GM19468 (cell line): Measurements from ENCODE around the gene TBCD.

ENCODE experiments used
- ATAC-seq: cut with Tn5 transposase; IDR thresholded peaks from one replicate; pipeline ENCODE4 v1.9.1; 2021; ENCODE audit warnings: mild to moderate bottlenecking, moderate library complexity, moderate number of reproducible peaks; ENCODE audit not compliant: unreplicated experiment; ENCODE audit errors: extremely low read depth

TBCD gene

GRCh38 chr17:82911822-82912221 lies 160.0 kb downstream of the TBCD start:
- no peak for ATAC-seq

- no peak for ATAC-seq
Measured at GRCh38 chr17:82912484-82913089, 160.7 kb downstream of the TBCD start.

GRCh38 chr17:82913304-82914043 lies 161.6 kb downstream of the TBCD start:
- ATAC-seq: no peak

DNA sequence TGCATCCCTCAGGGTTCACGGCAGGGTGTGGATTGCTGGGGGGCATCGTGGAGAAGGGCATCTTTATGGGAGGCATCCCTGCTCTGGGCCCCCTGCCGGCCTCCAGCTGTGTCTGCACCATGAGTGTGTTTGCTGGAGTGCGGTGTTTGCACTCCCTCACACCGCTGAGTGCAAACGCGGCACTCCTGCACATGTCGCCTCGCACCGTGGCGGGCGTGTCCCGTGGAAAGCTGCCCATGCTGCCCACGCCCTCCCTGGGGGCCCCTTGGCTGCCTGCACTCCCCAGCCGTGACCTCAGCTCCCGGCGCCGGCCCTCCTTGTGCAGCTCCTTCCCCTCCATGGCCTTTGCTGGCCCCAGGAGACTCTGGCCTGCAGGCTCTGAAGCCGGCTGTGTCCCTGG lies 162.5 kb downstream of the TBCD start:
- no peak for ATAC-seq

DNA sequence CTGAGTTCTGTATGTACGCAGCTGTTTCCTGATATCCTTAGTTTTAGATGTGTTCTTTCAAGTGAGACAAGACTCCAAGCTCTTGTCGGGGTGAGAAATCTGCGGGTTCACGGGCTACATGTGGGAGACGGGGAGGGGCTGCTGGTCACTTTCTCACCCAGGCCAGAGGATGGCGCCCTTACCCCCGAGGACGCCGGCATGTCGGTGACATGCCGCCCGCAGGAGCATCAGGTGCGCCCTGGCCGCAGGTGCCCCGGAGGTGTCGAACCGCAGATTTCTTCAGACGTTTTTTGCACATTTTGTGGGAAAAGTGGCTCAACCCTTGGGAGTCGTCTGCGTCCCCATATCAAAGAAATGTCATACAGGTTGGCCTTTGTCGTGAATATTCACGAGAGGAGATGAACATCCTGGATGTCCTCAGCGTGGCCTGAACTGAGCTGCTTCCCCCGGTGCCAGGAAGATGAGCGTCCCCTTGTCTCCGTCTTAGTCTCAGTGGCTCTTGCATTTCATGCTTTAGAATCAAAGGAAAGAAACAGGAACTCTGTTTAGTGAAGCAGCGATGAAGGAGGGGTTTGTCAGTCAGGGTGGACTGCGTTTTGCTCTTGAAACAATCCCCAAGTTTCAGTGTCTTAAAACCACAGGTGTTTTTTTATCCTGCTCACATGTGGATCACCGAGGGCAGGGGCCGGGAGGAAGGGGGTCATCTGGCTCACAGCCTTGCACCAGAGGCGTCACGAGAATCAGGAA lies 163.3 kb downstream of the TBCD start:
- ATAC-seq: no peak

DNA sequence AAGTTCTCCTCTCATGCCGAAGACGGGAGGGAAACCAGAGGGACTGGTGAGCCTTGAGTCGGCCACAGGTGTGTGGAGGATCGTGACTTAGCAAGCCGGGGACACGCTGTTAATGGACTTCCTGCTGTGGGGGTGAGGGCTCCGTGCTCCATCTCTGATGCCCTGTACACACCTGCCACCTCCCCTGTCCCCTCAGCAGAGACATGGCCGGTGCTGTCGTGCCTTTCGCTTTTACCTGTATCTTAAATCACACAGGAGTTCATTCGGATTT lies 163.8 kb downstream of the TBCD start:
- no peak for ATAC-seq

- ATAC-seq: no peak
Measured at GRCh38 chr17:82917699-82918345, 166.0 kb downstream of the TBCD start.

DNA sequence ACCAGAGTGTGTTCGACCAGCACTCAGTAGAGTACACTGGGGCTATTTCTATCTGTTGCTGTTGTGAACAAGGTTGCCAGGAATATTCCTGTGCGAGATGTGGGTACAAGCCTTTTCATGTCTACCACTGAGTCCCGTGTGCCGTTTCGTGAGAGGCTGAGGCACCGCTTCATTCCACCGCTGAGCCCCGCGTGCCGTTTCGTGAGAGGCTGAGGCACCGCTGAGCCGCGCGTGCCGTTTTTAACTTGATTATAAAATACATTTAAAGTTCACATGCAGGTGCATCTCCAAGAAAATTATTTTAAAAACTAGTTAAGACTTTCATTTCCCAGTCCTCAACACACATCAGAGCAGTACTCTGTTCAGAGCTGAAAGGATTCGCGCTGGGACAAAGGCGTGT lies 166.6 kb downstream of the TBCD start:
- no peak for ATAC-seq

GRCh38 chr17:82920150-82920549 lies 168.3 kb downstream of the TBCD start:
- no peak for ATAC-seq

DNA sequence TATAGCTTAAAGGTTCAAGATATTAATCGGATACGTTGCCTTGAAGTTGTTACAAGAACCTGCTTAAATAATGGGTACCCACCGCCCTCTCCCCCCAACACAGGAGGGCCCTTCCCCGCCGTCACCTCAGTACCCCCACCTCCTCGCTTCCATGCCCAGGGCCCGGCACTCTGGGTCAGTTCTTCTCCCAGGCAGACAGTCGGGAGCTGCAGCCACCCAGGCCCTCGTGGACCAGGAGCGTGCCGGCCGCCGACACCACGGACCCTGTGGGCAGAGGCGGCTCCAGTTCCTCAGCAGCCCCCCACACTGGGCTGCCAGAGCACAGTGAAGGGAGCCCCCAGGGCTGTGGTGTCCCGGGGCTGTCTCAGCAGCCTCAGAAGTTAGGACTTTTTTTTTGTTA lies 168.8 kb downstream of the TBCD start:
- no peak for ATAC-seq

- ATAC-seq: no peak
Measured at GRCh38 chr17:82921426-82921825, 169.6 kb downstream of the TBCD start.

- no peak for ATAC-seq
Measured at GRCh38 chr17:82922646-82923045, 170.8 kb downstream of the TBCD start.

GRCh38 chr17:82923366-82924113 lies 171.7 kb downstream of the TBCD start:
- ATAC-seq: no peak

DNA sequence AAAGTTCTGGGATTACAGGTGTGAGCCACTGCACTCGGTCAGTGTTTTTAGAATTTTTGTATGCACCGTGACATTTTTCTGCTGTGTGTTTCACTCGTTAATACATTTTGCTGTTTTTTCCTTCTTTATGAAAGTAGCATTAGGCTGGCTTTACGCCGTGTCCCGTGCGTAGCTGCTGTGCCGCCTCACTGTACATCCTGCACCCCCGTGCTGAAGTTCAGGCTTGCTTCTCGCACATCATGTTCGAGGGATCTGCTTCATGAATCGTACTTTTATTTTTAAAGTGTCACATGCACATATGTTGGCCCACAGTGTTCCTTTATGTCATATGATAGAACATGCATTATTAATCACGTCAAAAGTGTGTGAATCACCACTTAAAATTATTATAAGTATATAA lies 172.3 kb downstream of the TBCD start:
- ATAC-seq: no peak

- no peak for ATAC-seq
Measured at GRCh38 chr17:82924812-82925211, 172.9 kb downstream of the TBCD start.

GRCh38 chr17:82925336-82925735 lies 173.5 kb downstream of the TBCD start:
- ATAC-seq: no peak

DNA sequence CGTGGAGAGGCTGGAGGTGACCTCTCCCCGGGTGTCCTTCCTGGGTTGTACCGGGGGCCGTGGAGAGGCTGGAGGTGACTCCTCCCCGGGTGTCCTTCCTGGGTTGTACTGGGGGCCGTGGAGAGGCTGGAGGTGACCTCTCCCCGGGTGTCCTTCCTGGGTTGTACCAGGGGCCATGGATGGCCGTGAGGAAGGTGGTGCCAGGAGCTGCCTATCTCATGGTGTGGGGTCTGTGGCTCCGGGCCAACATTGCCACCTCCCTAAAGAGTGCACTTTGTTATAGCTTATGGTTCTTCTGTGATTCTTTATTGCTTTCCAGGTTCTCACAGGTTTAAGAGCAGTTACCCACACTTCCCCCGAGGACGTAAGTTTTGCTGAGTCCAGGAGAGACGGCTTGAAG lies 174.2 kb downstream of the TBCD start:
- no peak for ATAC-seq

DNA sequence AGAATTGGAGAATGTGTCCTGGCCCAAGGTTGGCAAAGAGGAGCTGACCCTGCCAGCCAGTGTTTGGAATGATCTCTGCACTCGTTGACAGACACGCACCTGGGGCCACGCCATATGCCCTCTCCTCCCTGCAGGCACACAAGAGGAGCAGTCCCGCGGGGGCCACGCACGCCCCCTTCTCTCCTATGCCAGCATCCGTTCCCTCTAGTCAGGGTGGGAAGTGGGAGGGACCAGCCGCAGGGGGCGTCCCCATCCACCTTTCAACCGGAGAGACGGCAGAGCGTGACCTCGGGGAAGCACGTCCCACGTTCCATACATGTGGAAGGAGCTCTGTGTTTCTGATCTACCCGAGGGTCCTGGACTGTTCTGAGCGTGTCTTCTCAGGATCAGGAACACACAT lies 174.9 kb downstream of the TBCD start:
- ATAC-seq: no peak

- ATAC-seq: no peak
Measured at GRCh38 chr17:82927311-82927660, 175.4 kb downstream of the TBCD start.
